ENCODE data around the gene NMNAT2.

GRCh38 chr1:183277821-183278738, 140.1 kb downstream of the NMNAT2 start:
- no peak for TF ChIP-seq CTCF (IDR thresholded peaks at IDR 0.05)
- TF ChIP-seq POLR2A (IDR thresholded peaks at IDR 0.05) = no peak
- TF ChIP-seq POLR2AphosphoS5 (IDR thresholded peaks at IDR 0.05) = no peak
